Pancreas (tissue), 10 donors: Measurements from ENCODE around the gene TMIGD1. TPM values are rescaled to one million over a fixed set of nuclear protein-coding genes. Genes with fewer than 3 reads are reported as not detected.
A peak's percentile ranks its signal among the peaks of the same experiment; 100 is the strongest.

ENCODE experiments used
- ATAC-seq, 4 donors: fragments of 200-7000 bp; cut with Tn5 transposase; one replicate each; pipeline versions ENCODE4 v1.8.0 to v1.9.1; 2020; ENCODE audit warnings: mild to moderate bottlenecking in 4 of 4, moderate library complexity in 4 of 4
- DNase-seq, 6 donors: peaks; one replicate each; pipeline ENCODE4 v3.0.0-alpha.2; 2020
- FAIRE-seq: peaks from 2 replicates; lab custom pipeline; 2012; peaks lifted over from hg19 to GRCh38; lab: Jason Lieb, UNC
- H3K27ac ChIP-seq, 4 donors: fragments of 200-600 bp; sonication (generic); 1 replicate in 3 of 4; 2 replicates in 1 of 4; pipeline versions ENCODE4 v1.5.0 to v1.8.0; 2020
- H3K27me3 ChIP-seq, 4 donors: fragments of 200-600 bp; one replicate each; pipeline ENCODE4 v1.8.0; 2021
- H3K36me3 ChIP-seq, 3 donors: fragments of 200-600 bp; sonication (generic) in 1 of 3; one replicate each; pipeline versions ENCODE4 v1.5.0 to v1.8.0; 2020 to 2021
- H3K4me1 ChIP-seq, 3 donors: fragments of 200-600 bp; one replicate each; pipeline ENCODE4 v1.8.0; 2021
- H3K4me3 ChIP-seq, 4 donors: fragments of 200-600 bp; sonication (generic) in 2 of 4; one replicate each; pipeline versions ENCODE4 v1.5.0 to v1.8.0; 2020 to 2021
- H3K9me3 ChIP-seq, 4 donors: fragments of 200-600 bp; one replicate each; pipeline ENCODE4 v1.8.0; 2021
- CTCF ChIP-seq, 4 donors: fragments of 200-600 bp; sonication (generic) in 3 of 4; IDR thresholded peaks; one replicate each; pipeline versions ENCODE4 v1.5.0 to v1.8.0; 2021; ENCODE audit warnings: antibody characterized with exemption in 4 of 4
- WGBS, 2 donors: extraction: QIAGEN DNeasy Blood & Tissue Kit; methylation state at CpG; one replicate each; pipeline ENCODE4 v1.1.7; 2013; 5-methylcytosine and 5-hydroxymethylcytosine counted together
- intact Hi-C, 3 donors: fragments of 100-400 bp; cut with DNase I; formaldehyde crosslinking; loops; one replicate each; pipeline versions ENCODE4 v1.11.1 to v1.14.2; 2022
- polyA plus RNA-seq, 2 donors: library from polyadenylated mRNA; stranded (reverse); fragments of 200-250 nt; gene quantifications; one replicate each; pipeline ENCODE4 v1.2.3, GENCODE V29; 2013
- total RNA-seq, 6 donors: library from RNA; stranded (reverse); fragmentation: NEBNext Ultra II Directional in 4 of 6; extraction: Animal tissue kit (Norgen Biotek cat#: 25700) in 4 of 6; gene quantifications; one replicate each; pipeline versions ENCODE4 v1.2.1 to v1.2.4, GENCODE V29; 2021 to 2023
- donor health status: healthy with polysubstance abuse.
- donor health status: DM: no; HTN: no; CAD: no; lungs with moderate emphysema.
- donor health status: DM: no; HTN: no; CAD: no.
- donor health status: control.
- donor health status: control.
- donor health status: Bipolar disorder and iron deficiency.
- donor health status: DM: yes; HTN: yes; CAD: no.
- donor health status: DM: no; HTN: no; CAD: no.
- donor health status: DM: no; HTN: no; CAD: no.
- donor health status: DM: yes; HTN: yes; CAD: no.

The TMIGD1 gene
- total RNA-seq, result not detected
- polyA plus RNA-seq, result not detected

GRCh38 chr17:30333503-30334360 is at the start of gene TMIGD1:
Gene TMIGD1 (minus strand): TSS chr17:30334057. CDS start chr17:30332133, 1,924 bp downstream.
- no peak for ATAC-seq
- 53 to 54% methylated on average over 9 of the region's 9 CpGs for WGBS, 2 donors
- no peaks in the 10 kb centered on the region for H3K9me3 ChIP-seq
- no peaks in the 10 kb centered on the region for H3K36me3 ChIP-seq
- no peak within 1 kb of the TSS for H3K4me3 ChIP-seq
- no peaks in the 10 kb centered on the region for H3K27me3 ChIP-seq
- TF ChIP-seq CTCF (IDR thresholded peaks at IDR 0.05), result no peak
- no peak for DNase-seq
- intact Hi-C loops, result no loop called here
- FAIRE-seq, result no peak
- peaks cover 0 to 10% (median 9%) of the 10 kb centered on the region in 3 donors for H3K4me1 ChIP-seq
- H3K27ac ChIP-seq, result no peak within 1 kb of the TSS

GRCh38 chr17:30382345-30382744 is 48.5 kb upstream of the TMIGD1 start:
- Histone ChIP-seq H3K27ac (no peak overlapping the region), H3K4me3 (no peak overlapping the region), H3K36me3 (peaks cover 0 to 14% (median 0%) of the 10 kb centered on the region in 3 donors), H3K4me1 (peaks cover 0 to 31% (median 17%) of the 10 kb centered on the region in 3 donors), H3K9me3 (no peaks in the 10 kb centered on the region), H3K27me3 (no peaks in the 10 kb centered on the region)
- ATAC-seq (no peak), DNase-seq (no peak), FAIRE-seq (no peak)
- intact Hi-C loops, result no loop called here
- no peak for TF ChIP-seq CTCF (IDR thresholded peaks at IDR 0.05)
- WGBS, 2 donors, result 54 to 73% methylated on average over 1 of the region's 1 CpG

- WGBS, 2 donors, result 64 to 68% methylated on average over 2 of the region's 2 CpGs
- no peak for TF ChIP-seq CTCF (IDR thresholded peaks at IDR 0.05)
- Histone ChIP-seq H3K4me1 (peaks cover 0 to 37% (median 25%) of the 10 kb centered on the region in 3 donors), H3K27me3 (no peaks in the 10 kb centered on the region), H3K4me3 (peak overlapping the region in 2 of 4 donors; percentile 88 to 98), H3K9me3 (no peaks in the 10 kb centered on the region), H3K36me3 (peaks cover 0 to 5% (median 0%) of the 10 kb centered on the region in 3 donors), H3K27ac (no peak overlapping the region)
- DNase-seq (no peak), ATAC-seq (no peak), FAIRE-seq (no peak)
- intact Hi-C loops, result no loop called here
These were observed 47.4 kb upstream of the TMIGD1 start for GRCh38 chr17:30381340-30381659.

GRCh38 chr17:30380643-30381339 is 46.9 kb upstream of the TMIGD1 start:
- no peak overlapping the region for H3K27ac ChIP-seq
- no peaks in the 10 kb centered on the region for H3K36me3 ChIP-seq
- DNase-seq, result no peak
- H3K9me3 ChIP-seq, result no peaks in the 10 kb centered on the region
- no peak for FAIRE-seq
- peaks cover 0 to 40% (median 31%) of the 10 kb centered on the region in 3 donors for H3K4me1 ChIP-seq
- ATAC-seq, result no peak
- intact Hi-C loops, result no loop called here
- H3K4me3 ChIP-seq, result peak overlapping the region in 3 of 4 donors; percentile 88 to 98 (median 90)
- H3K27me3 ChIP-seq, result no peaks in the 10 kb centered on the region
- WGBS, 2 donors, result 21 to 25% methylated on average over 7 of the region's 7 CpGs
- TF ChIP-seq CTCF (IDR thresholded peaks at IDR 0.05), result no peak
